Right lobe of liver (tissue), 6 donors: ENCODE results near the gene DDA1. TPM values are rescaled to one million over a fixed set of nuclear protein-coding genes. Genes with fewer than 3 reads are reported as not detected.

Experiments used
- ATAC-seq, 4 donors: fragments of 200-7000 bp; cut with Tn5 transposase; one replicate each; pipeline ENCODE4 v1.9.1; 2020; ENCODE audit warnings: mild to moderate bottlenecking in 4 of 4, moderate library complexity in 4 of 4
- DNase-seq, 3 donors: peaks; one replicate each; pipeline ENCODE4 v3.0.0-alpha.2; 2020
- H3K27ac ChIP-seq, 3 donors: fragments of 200-600 bp; one replicate each; pipeline ENCODE4 v1.8.0; 2022
- H3K27me3 ChIP-seq, 2 donors: fragments of 200-600 bp; one replicate each; pipeline ENCODE4 v1.8.0; 2022
- H3K36me3 ChIP-seq, 4 donors: fragments of 200-600 bp; sonication (generic) in 1 of 4; one replicate each; pipeline versions ENCODE4 v1.5.1 to v1.8.0; 2017 to 2022; ENCODE audit warnings: control low read depth in 1 of 4
- H3K4me1 ChIP-seq, 4 donors: fragments of 200-600 bp; sonication (generic) in 1 of 4; one replicate each; pipeline versions ENCODE4 v1.5.1 to v1.8.0; 2017 to 2022; ENCODE audit warnings: control low read depth in 1 of 4
- H3K4me3 ChIP-seq, 3 donors: fragments of 200-600 bp; one replicate each; pipeline ENCODE4 v1.8.0; 2022
- H3K9me3 ChIP-seq, 4 donors: fragments of 200-600 bp; sonication (generic) in 1 of 4; one replicate each; pipeline versions ENCODE4 v1.5.1 to v1.8.0; 2017 to 2022; ENCODE audit warnings: control low read depth in 1 of 4
- CTCF ChIP-seq, 4 donors: fragments of 200-600 bp in 3 of 4; fragments of 450-650 bp in 1 of 4; IDR thresholded peaks; one replicate each; pipeline versions ENCODE4 v1.5.1 to v1.8.0; 2016 to 2022; ENCODE audit warnings: antibody characterized with exemption in 4 of 4, mild to moderate bottlenecking in 2 of 4
- POLR2A ChIP-seq: fragments of 450-650 bp; IDR thresholded peaks from one replicate; pipeline ENCODE4 v1.6.1; 2017; ENCODE audit warnings: antibody characterized with exemption, mild to moderate bottlenecking
- WGBS: methylation state at CpG from one replicate; pipeline ENCODE4 v1.1.6; 2018; ENCODE audit warnings: low coverage, low lambda C conversion rate; ENCODE audit not compliant: insufficient coverage; ENCODE audit errors: missing lambda C conversion rate; 5-methylcytosine and 5-hydroxymethylcytosine counted together
- intact Hi-C, 2 donors: fragments of 100-400 bp; cut with DNase I; formaldehyde crosslinking; loops; one replicate each; pipeline versions ENCODE4 v1.11.2 to v1.14.1; 2022
- total RNA-seq, 6 experiments: library from RNA; depleted of rRNA in 2 of 6; stranded (reverse); fragments of >200 nt in 2 of 6; fragmentation: NEBNext Ultra II Directional in 3 of 6; extraction: Animal tissue kit (Norgen Biotek cat#: 25700) in 3 of 6; gene quantifications; one replicate each; pipeline versions ENCODE4 v1.1.0 to v1.2.4, GENCODE V29; 2016 to 2023
- donor health status: DM: no; HTN: yes; CAD: no.
- donor health status: DM: no; HTN: no; CAD: no.
- donor health status: DM: no; HTN: no; CAD: no.
- donor health status: DM: no; HTN: yes; CAD: no.
- donor health status: DM: no; HTN: yes; CAD: no.

The DDA1 gene
- total RNA-seq, 6 experiments from 2014 or later: 10.4 to 23.4 (median 14.1) TPM

- H3K27me3 ChIP-seq: no peaks in the 10 kb centered on the region
- DNase-seq: no peak
- no peaks in the 10 kb centered on the region for H3K9me3 ChIP-seq
- 100% methylated on average over 3 of the region's 19 CpGs for WGBS
- H3K27ac ChIP-seq: no peak overlapping the region
- H3K36me3 ChIP-seq: peaks cover 0 to 16% (median 6%) of the 10 kb centered on the region in 4 donors
- intact Hi-C loops: no loop called here
- no peak overlapping the region for H3K4me3 ChIP-seq
- H3K4me1 ChIP-seq: peaks cover 0 to 19% (median 9%) of the 10 kb centered on the region in 4 donors
- ATAC-seq: no peak
- TF ChIP-seq CTCF (IDR thresholded peaks at IDR 0.05) (no peak), POLR2A (no peak)
Observed at GRCh38 chr19:17321655-17322489, 12.5 kb downstream of the DDA1 start.

- peaks cover 0 to 20% (median 9%) of the 10 kb centered on the region in 4 donors for H3K4me1 ChIP-seq
- H3K9me3 ChIP-seq: no peaks in the 10 kb centered on the region
- H3K27me3 ChIP-seq: no peaks in the 10 kb centered on the region
- intact Hi-C loops: no loop called here
- TF ChIP-seq CTCF (IDR thresholded peaks at IDR 0.05): no peak
- no peak for TF ChIP-seq POLR2A
- DNase-seq: no peak
- H3K27ac ChIP-seq: no peak overlapping the region
- peaks cover 0 to 16% (median 6%) of the 10 kb centered on the region in 4 donors for H3K36me3 ChIP-seq
- no peak overlapping the region for H3K4me3 ChIP-seq
- no peak for ATAC-seq
- 75% methylated on average over 10 of the region's 10 CpGs for WGBS
Observed at GRCh38 chr19:17322854-17323253, 13.5 kb downstream of the DDA1 start.

GRCh38 chr19:17323300-17323963, 14.1 kb downstream of the DDA1 start:
- no peak for ATAC-seq
- H3K27me3 ChIP-seq: no peaks in the 10 kb centered on the region
- no peak overlapping the region for H3K27ac ChIP-seq
- no peak for DNase-seq
- 44% methylated on average over 12 of the region's 56 CpGs for WGBS
- H3K4me1 ChIP-seq: peaks cover 0 to 24% (median 10%) of the 10 kb centered on the region in 4 donors
- H3K4me3 ChIP-seq: no peak overlapping the region
- TF ChIP-seq CTCF (IDR thresholded peaks at IDR 0.05): no peak
- no peak for TF ChIP-seq POLR2A
- intact Hi-C loops: no loop called here
- no peaks in the 10 kb centered on the region for H3K9me3 ChIP-seq
- H3K36me3 ChIP-seq: peaks cover 0 to 16% (median 6%) of the 10 kb centered on the region in 4 donors

GRCh38 chr19:17323964-17324332, 14.6 kb downstream of the DDA1 start:
- no peak for DNase-seq
- Histone ChIP-seq H3K27ac (no peak overlapping the region), H3K9me3 (no peaks in the 10 kb centered on the region), H3K27me3 (no peaks in the 10 kb centered on the region), H3K36me3 (peaks cover 0 to 16% (median 6%) of the 10 kb centered on the region in 4 donors), H3K4me1 (peaks cover 0 to 27% (median 10%) of the 10 kb centered on the region in 4 donors), H3K4me3 (no peak overlapping the region)
- intact Hi-C loops: no loop called here
- TF ChIP-seq POLR2A (no peak), CTCF (IDR thresholded peaks at IDR 0.05) (no peak)
- ATAC-seq: peak in 1 of 4 donors; percentile 5
- no CpG with 5 or more reads among the region's 7 CpGs for WGBS
